Hematopoietic multipotent progenitor cell treated with erythropoietin and hydrocortisone succinate and interleukin-3 and kit ligand, for 8 days (in vitro differentiated cells): ENCODE results near the gene SMIM43.
"Not testable (repeated sequence)": the region's sequence is repeated elsewhere in the genome, so short reads cannot be mapped to it uniquely, and the experiment has no call there.

Source experiments
- DNase-seq: peaks from one replicate; pipeline ENCODE4 v3.0.0-alpha.2; 2015

Gene SMIM43

DNA sequence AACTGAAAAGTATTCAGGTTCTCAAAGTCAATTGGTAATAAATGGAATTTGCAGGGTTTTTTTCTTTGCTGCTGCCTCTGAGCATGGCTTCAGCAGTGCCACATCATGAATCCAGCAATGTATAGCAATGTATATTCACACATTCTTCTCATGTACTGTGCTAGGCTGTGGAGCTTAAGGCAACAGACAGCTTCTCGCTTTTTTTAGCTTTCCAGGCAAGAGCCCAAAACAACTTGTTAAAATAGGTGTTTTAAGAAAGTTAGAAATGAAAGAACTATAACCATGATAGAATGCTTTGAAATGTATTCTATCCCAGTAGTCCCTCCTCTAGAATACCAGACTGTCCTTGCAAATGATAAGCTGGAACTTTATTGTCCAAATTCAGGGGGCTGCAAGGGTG, 30.4 kb downstream of the SMIM43 start:
- no peak for DNase-seq

DNA sequence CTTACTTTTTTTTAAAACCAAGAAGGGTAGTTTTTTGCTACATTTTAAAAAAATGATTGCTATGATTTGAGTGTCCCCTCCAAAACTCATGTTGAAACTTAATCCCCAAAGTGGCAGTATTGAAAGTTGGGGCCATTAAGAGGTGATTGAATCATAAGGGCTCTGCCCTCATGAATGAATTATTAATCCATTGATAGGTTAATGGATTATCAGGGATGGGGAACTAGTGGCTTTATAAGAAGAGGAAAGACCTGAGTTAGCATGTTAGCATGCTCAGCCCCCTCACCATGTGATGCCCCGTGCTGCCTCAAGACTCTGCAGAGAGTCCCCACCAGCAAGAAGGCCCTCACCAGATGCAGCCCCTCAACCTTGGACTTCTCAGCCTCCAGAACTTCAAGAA, 31.0 kb downstream of the SMIM43 start:
- no peak for DNase-seq

DNA sequence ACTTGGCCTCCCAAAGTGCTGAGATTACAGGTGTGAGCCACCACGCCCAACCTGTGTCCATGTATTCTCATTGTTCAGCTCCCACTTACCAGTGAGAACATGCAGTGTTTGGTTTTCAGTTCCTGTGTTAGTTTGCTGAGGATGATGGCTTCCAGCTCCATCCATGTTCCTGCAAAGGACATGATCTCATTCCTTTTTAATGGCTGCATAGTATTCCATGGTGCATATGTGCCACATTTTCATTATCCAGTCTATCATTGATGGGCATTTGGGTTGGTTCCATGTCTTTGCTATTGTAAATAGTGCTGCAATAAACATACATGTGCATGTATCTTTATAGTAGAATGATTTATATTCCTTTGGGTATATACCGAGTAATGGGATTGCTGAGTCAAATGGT, 35.2 kb downstream of the SMIM43 start:
- not testable (repeated sequence) for DNase-seq

DNA sequence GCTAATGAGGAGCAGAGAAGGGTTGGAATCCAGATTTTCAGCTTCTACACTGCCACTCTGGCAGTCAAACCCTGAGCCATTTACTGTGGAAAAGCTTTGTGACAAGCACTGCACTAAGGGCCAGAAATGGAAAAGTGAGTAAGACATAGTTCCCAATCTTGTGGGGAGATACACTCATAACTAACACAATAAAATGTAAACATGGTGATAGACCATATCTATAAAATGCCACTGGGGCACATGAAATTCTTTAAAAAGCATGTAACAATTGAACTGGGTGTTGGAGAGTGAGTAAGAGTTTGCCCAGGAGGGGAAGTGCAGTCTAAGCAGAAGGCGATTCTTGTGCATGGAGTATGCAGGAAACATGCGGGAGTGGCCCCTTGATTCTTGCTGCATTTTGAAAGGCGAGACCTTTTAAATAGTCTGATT, 36.2 kb downstream of the SMIM43 start:
- DNase-seq: no peak

DNA sequence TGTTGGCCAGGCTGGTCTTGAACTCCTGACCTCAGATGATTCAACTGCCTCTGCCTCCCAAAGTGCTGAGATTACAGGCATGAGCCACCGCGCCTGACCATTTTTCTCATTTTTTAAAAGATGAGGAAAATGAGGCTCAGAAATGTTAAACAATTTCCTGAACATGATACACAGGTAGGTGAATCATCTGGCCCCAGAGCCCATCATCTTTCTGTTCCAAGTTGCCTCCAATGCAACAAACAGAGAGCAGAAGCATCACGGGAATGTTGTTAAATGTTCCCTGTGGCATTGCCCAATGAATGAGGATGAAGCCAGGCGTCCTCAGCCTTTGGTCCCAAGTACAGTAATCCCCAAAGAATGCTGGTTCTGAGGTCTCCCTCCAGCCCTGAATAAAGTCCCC, 36.9 kb downstream of the SMIM43 start:
- no peak for DNase-seq

DNA sequence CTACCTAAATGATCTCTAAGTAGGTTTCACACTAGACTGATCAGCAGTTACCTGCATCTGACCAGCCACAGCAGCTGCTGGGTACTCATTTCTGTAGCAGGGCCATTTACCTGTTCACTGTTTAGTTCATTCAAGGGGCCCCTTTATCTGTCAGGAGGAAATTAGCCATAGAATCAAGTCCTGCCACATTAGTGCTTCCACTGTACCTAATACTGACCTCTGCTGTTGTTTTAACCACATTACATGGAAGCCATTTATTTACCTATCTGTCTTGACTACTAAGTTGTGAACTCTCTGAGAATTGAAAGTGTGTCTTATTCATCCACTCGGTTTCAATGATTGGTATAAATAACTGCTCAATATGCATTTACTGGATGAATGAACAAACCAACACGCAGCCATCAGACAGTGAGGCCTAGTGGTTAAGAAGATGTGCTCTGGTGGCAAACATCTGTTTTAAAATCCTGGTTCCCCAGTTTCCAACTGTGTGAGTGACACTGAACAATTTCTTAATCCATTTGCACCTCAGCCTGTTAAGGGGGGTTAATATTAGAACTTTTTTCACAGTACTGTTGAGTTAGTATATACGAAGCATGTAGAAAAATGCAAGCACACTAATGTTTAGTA, 38.2 kb downstream of the SMIM43 start:
- DNase-seq: peak; percentile 71

DNA sequence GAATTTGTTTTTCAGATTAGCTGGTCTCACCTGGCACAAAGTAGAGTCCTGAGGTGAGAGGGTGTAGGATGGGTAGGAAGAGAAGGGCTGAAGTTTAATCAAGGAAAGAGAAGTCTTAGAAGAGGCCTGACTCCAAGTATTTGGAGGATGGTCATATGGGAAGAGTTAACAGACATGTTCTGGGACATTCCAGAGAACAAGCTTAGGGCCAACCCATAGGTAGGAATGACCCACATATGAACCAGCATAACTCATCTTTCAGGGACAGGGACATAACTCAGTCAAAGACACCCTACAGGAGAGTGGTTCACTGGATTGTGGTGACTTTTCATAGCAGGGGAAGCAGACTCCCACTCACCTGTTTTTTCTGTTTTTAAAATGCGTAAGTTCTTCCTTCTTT, 40.3 kb downstream of the SMIM43 start:
- no peak for DNase-seq

DNA sequence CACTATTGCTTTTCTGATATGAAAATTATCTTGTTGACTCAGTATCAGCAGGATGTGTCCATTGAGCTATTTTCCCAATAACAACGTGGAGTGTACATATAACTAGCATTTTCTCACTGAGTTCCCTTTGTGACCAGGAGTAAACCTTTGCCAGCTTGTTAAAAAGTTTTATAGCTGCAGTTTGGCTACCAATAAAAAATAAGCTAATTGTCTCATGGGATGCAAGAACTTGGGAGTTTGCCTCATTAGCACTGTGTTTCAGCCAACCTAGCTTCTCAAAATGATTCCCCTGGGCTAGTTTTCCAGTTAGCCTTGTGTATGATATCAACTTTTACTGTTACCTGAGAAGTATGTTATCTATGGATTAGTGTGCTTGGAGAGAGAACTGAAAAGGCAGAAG, 43.3 kb downstream of the SMIM43 start:
- no peak for DNase-seq

DNA sequence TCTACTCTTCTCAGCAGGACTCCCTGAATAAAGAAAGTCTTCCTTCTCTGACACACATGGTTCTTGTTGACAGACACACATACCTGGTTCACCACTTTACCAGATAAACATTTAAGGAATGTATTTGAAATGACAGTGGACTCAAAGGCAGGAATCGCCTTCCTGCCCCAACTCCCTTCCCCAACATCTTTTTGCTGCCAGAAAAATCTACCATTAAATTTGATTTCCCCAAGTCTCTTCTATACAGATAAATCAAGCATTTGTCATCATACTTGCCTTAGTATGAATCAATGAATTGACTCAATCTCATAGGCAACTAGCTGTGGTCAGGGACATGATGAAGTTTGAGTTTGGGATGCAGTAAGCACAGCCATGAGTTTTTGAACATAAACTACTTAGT, 44.9 kb downstream of the SMIM43 start:
- DNase-seq: no peak

DNA sequence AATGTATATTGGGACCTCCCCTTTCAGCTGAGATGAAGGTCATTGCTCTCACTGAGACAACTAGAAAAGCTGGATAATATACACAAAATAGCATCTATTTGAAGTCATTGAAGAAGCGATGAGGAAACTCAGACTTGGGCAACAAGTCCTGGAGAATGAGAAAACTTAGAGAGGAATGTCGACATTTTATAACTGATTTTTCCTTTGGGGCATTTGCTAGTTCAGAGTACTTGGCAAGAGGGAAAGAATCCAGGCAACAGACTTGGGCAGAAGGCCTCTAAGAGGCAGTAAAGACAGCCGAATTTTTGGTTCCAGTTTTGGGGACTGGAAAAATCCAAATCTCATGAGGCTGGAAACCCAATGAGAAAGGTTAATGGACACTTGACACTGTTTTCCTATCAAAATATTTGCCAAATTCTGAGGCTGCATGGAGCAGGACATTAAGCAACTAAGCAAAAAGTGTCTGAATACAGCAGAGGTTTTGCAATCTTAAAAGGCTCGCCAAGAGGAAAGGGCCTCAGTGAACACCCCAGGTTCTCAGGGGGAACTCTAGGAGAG, 47.2 kb downstream of the SMIM43 start:
- no peak for DNase-seq

DNA sequence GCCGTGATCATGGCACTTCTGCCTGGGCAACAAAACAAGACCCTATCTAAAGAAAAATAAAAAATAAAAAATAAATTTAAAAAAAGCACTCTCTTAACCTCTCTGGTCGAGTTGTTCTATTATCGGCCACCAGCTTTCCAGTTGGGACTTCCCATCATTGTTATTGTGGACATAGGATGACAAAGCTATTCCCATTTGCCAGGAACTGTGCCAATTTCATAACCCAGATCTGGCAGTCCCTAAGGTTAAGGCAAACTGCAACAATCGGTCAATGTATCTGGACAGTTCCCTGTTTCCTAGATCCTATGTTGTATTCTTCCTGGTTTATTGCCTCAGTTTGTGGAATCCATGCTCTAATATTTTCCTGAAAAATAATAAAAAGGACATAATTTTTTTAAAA, 50.4 kb downstream of the SMIM43 start:
- DNase-seq: no peak

DNA sequence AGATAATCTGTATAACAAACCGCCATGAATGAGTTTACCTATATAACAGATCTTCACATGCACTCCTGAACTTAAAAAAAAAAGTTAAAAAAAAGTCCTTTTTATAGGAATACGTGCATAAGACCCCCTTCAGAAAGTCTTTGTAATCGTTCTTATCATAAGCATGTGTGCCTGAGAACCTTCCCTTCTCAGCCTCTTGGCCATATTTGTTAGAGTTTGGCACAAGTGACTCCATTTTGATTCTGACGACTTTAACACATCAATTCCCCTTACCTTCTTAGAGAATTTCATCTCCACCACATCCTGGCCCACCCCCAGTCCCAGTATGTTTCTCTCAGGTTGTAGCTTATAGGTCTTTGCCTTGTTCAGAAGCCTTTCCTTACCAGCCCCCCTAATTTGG, 52.2 kb downstream of the SMIM43 start:
- DNase-seq: no peak

DNA sequence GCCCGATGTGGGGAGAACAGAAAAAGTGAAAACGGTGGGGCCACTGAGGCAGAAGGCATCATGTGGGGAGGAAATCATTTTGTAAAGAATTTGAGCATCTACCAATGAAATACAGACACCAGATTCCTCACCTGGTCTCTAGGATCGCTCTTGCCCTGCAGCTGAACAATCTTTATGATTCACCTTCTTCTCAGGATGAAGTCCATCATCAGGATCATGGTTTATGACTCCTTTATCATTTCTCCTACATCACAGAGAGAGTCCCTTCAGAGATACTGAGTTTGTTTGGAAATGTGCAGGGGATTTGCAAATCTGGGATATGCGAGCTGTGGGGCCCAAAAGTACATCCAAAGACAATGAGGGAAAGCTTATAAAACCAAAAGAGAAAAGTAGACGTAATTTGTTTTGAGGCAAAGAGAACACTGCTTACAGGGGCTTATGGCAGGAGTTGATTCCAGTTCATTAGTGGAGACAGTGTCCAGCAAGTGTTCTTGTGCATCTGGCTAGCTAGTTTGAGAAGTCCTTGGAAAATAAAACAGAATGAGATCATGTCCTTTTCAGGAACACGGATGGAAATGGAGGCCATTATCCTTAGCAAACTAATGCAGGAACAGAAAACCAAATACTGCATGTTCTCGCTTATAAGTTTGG, 52.8 kb downstream of the SMIM43 start:
- no peak for DNase-seq

DNA sequence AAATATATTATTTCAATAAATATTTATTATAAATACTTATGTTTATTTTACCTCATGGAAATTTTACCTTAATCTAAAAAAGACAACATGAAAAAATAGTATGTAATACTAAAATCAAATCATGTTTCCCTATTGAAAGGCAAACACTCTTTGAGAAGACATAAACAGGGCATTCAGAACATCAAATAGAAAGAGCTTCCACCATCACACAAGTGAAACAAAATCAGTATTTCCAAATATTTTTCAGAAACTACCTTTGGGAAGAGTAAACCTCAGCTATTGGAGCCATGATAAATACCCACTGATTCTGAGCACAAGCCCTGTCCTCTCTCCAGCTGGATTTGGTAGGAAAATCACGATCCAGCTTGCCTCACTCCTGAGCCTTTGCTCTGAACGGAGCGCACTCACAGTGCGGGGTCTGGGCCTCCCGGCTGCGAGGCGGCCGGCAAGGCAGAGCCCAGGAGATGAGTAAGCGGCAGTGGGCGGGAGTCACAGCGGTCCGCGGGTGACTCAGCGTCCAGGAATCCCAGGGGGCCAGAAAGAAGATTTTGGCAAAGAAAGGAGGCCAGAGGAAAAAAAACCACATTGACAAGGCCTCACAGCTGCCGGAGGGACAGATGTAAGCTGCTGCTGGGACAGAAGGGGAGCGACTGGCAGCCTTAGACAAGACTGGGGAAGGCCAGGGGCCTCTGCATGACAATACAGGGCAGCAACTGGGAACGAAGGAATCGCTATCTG, 53.5 kb downstream of the SMIM43 start:
- DNase-seq: peak; percentile 31

DNA sequence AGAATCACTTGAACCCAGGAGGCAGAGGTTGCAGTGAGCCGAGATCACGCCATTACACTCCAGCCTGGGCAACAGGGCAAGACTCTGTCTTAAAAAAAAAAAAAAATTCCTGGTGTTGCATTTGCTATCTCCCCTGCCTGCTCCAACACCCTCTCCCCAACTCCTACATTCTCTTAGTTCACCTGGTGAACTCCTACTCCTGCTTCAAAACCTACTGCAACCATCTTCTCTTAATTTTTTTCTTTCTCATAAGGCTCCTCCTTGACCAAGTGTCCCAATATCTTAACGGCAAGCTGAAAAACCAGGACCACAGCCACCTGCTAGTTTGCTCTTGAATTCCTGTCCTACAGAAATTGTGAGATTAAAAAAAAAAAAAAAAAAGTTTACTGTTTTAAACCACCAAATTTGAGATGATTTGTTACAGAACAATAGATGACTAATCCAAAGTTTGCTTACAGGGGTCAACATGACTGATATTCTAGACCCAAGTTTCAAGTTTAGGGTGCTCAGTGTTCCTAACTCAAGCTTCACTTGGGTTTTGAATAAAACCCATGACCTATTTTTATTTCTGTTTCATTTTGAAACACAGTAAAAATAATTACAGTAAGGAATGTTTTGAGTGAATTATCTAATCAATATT, 55.1 kb downstream of the SMIM43 start:
- DNase-seq: no peak
